SK-N-SH treated with all-trans-retinoic acid at 6 μM for 48 hours (cell line): Measurements from ENCODE around the gene OLFM1.

Experiments used
- ATAC-seq: fragments of 200-7000 bp; cut with Tn5 transposase; 3 replicates; pipeline ENCODE4 v1.9.1; 2020; ENCODE audit warnings: mild to moderate bottlenecking, moderate library complexity
- CREB5 ChIP-seq: fragments of 250-450 bp; sonication (Bioruptor Pico); IDR thresholded peaks from 2 replicates; pipeline ENCODE4 v1.5.1; 2020; ENCODE audit warnings: low read depth, mild to moderate bottlenecking, moderate library complexity
- CSDC2 ChIP-seq: fragments of 250-450 bp; sonication (Bioruptor Pico); IDR thresholded peaks from 2 replicates; pipeline ENCODE4 v1.5.0; 2020; ENCODE audit warnings: mild to moderate bottlenecking, moderate library complexity
- CSRNP3 ChIP-seq: fragments of 250-450 bp; sonication (Bioruptor Pico); IDR thresholded peaks from 2 replicates; pipeline ENCODE4 v1.5.1; 2021; ENCODE audit warnings: mild to moderate bottlenecking, moderate library complexity
- ESRRG ChIP-seq: fragments of 250-450 bp; sonication (Bioruptor Pico); IDR thresholded peaks from 2 replicates; pipeline ENCODE4 v1.6.1; 2021; ENCODE audit warnings: mild to moderate bottlenecking
- GLIS3 ChIP-seq: fragments of 250-450 bp; sonication (Bioruptor Pico); IDR thresholded peaks from 2 replicates; pipeline ENCODE4 v1.5.0; 2020; ENCODE audit warnings: mild to moderate bottlenecking, moderate library complexity
- ISL1 ChIP-seq: fragments of 250-450 bp; sonication (Bioruptor Pico); IDR thresholded peaks from 2 replicates; pipeline ENCODE4 v2.1.2; 2022; ENCODE audit warnings: mild to moderate bottlenecking, moderate library complexity
- OSR1 ChIP-seq: fragments of 250-450 bp; sonication (Bioruptor Pico); IDR thresholded peaks from 2 replicates; pipeline ENCODE4 v1.8.0; 2022; ENCODE audit warnings: moderate library complexity, mild to moderate bottlenecking, inconsistent platforms
- PATZ1 ChIP-seq: fragments of 250-450 bp; sonication (Bioruptor Pico); IDR thresholded peaks from 2 replicates; pipeline ENCODE4 v1.8.0; 2020; ENCODE audit warnings: mild to moderate bottlenecking, moderate library complexity, borderline replicate concordance
- POU6F1 ChIP-seq: fragments of 250-450 bp; sonication (Bioruptor Pico); IDR thresholded peaks from 2 replicates; pipeline ENCODE4 v1.8.0; 2021; ENCODE audit warnings: low read depth, mild to moderate bottlenecking, moderate library complexity, borderline replicate concordance
- PPARA ChIP-seq: fragments of 250-450 bp; sonication (Bioruptor Pico); IDR thresholded peaks from 2 replicates; pipeline ENCODE4 v1.5.0; 2020; ENCODE audit warnings: mild to moderate bottlenecking, borderline replicate concordance
- RARB ChIP-seq: fragments of 250-450 bp; sonication (Bioruptor Pico); IDR thresholded peaks from 2 replicates; pipeline ENCODE4 v1.8.0; 2021; ENCODE audit warnings: mild to moderate bottlenecking, moderate library complexity
- SNAI2 ChIP-seq: fragments of 250-450 bp; sonication (Bioruptor Pico); IDR thresholded peaks from 2 replicates; pipeline ENCODE4 v1.5.0; 2020; ENCODE audit warnings: mild to moderate bottlenecking, moderate library complexity
- TOX ChIP-seq: fragments of 250-450 bp; sonication (Bioruptor Pico); IDR thresholded peaks from 2 replicates; pipeline ENCODE4 v1.8.0; 2021; ENCODE audit warnings: mild to moderate bottlenecking, moderate library complexity, borderline replicate concordance
- ZC3H10 ChIP-seq: fragments of 250-450 bp; sonication (Bioruptor Pico); IDR thresholded peaks from 2 replicates; pipeline ENCODE4 v1.5.1; 2021; ENCODE audit warnings: mild to moderate bottlenecking, moderate library complexity
- ZFP3 ChIP-seq: fragments of 250-450 bp; sonication (Bioruptor Pico); IDR thresholded peaks from 2 replicates; pipeline ENCODE4 v1.5.0; 2020; ENCODE audit warnings: mild to moderate bottlenecking, moderate library complexity
- ZFP30 ChIP-seq: fragments of 450-650 bp; formaldehyde crosslinking; IDR thresholded peaks from 2 replicates; pipeline ENCODE4 v1.5.0; 2022; ENCODE audit warnings: mild to moderate bottlenecking, moderate library complexity
- ZNF565 ChIP-seq: fragments of 450-650 bp; formaldehyde crosslinking; conservative IDR thresholded peaks from 2 replicates; pipeline ENCODE4 v1.5.0; 2020; ENCODE audit warnings: low read depth, mild to moderate bottlenecking, moderate library complexity
- ZNF70 ChIP-seq: fragments of 450-650 bp; formaldehyde crosslinking; IDR thresholded peaks from 2 replicates; pipeline ENCODE4 v1.5.0; 2020; ENCODE audit warnings: mild to moderate bottlenecking, moderate library complexity

Gene OLFM1

GRCh38 chr9:135116371-135116770 is 28.9 kb downstream of the OLFM1 start:
- no peak for ATAC-seq
- TF ChIP-seq CSRNP3 (CRISPR knock-in tag) (no peak), CREB5 (CRISPR knock-in tag) (no peak), OSR1 (CRISPR knock-in tag) (no peak), SNAI2 (no peak), CSDC2 (CRISPR knock-in tag) (no peak), ZNF565 (CRISPR knock-in tag) (no peak), PPARA (no peak), ZFP30 (CRISPR knock-in tag) (no peak)

- TF ChIP-seq POU6F1 (CRISPR knock-in tag) (no peak), CSRNP3 (CRISPR knock-in tag) (no peak), GLIS3 (no peak), CREB5 (CRISPR knock-in tag) (no peak)
- no peak for ATAC-seq
These were observed 29.4 kb downstream of the OLFM1 start for GRCh38 chr9:135116881-135117280.

GRCh38 chr9:135117281-135117680 is 29.8 kb downstream of the OLFM1 start:
- no peak for ATAC-seq
- TF ChIP-seq ZFP30 (CRISPR knock-in tag) (no peak), ESRRG (CRISPR knock-in tag) (no peak), ZC3H10 (CRISPR knock-in tag) (no peak), GLIS3 (no peak), CREB5 (CRISPR knock-in tag) (no peak), PATZ1 (CRISPR knock-in tag) (no peak), ZFP3 (CRISPR knock-in tag) (no peak), CSRNP3 (CRISPR knock-in tag) (no peak), ZNF70 (CRISPR knock-in tag) (no peak), POU6F1 (CRISPR knock-in tag) (no peak), SNAI2 (no peak), ISL1 (CRISPR knock-in tag) (no peak), TOX (CRISPR knock-in tag) (no peak), RARB (CRISPR knock-in tag) (no peak), PPARA (no peak), OSR1 (CRISPR knock-in tag) (no peak)
